Heart left ventricle (tissue), 13 donors: ENCODE data around the gene PADI1.

Experiments used
- POLR2A ChIP-seq, 2 donors: fragments of 450-650 bp; IDR thresholded peaks; one replicate each; pipeline ENCODE4 v1.6.1; 2017; ENCODE audit warnings: antibody characterized with exemption in 2 of 2, mild to moderate bottlenecking in 2 of 2, moderate library complexity in 2 of 2
- TF ChIP-seq, protein P1 (sequence below), 12 donors: fragments of 200-600 bp; sonication (generic) in 4 of 12; IDR thresholded peaks; one replicate each; pipeline versions ENCODE4 v1.5.0 to v1.8.0; 2018 to 2022; ENCODE audit warnings: antibody characterized with exemption in 12 of 12, mild to moderate bottlenecking in 5 of 12
- donor health status: ischemic (EF 13 %, LVEDD 7.1; RV severe dilation, severe dysfunction).
- donor health status: DM: no; HTN: yes; CAD: no.
- donor health status: DM: no; HTN: no; CAD: no.
- donor health status: ischemic (EF 25% LVEDD 6.9; RV normal size, moderate dysfunction).
- donor health status: ischemic (EF 25% LVEDD 5.7; RV mildly dilated, moderate dysfunction).
- donor health status: ischemic (EF 35%, LVEDD 5.7; RV mildly dilated, moderate dysfunction).
- donor health status: nonischemic (EF 11% LVEDD 7.7; RV severe dilation, severe dysfunction).
- donor health status: DM: yes; HTN: yes; CAD: no.
- donor health status: PGD.
- donor health status: ischemic (EF 29% LVEDD 5.4; RV normal size, mild dysfunction).
- donor health status: nonischemic (EF 23%, LVEDD 6.1; RV moderate dilation, normal function).

DNA sequence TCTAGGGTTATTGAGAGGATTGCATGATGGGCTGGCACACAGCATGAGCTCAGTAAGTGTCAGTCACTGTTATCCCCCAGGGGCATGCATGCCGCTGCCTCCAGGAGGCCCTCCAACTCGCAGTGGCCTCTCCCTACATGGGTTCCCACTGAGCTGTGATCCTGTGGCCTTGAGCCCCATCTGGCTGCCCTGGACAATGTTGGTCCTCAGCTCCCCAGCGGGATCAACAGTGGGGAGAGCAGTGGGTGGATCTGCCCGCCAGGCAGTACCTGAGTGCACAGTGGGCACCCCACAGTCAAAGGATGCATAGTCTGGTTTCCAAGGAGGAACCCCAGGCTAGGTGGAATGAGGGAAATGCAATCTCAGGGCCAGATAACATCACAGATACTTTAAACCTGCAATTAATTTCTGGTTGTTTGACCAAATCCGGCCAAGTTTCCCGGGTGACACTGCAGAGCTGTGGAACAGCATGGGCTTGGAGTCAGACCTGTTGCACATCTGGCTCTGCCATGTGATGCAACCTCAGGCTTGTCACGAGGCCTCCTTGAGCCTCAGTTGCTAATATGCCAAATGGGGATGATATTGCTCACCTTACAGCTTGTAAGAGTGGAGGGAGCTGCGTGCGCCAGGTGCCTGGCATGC, 53.3 kb downstream of the PADI1 start:
- TF ChIP-seq, protein P1, sequence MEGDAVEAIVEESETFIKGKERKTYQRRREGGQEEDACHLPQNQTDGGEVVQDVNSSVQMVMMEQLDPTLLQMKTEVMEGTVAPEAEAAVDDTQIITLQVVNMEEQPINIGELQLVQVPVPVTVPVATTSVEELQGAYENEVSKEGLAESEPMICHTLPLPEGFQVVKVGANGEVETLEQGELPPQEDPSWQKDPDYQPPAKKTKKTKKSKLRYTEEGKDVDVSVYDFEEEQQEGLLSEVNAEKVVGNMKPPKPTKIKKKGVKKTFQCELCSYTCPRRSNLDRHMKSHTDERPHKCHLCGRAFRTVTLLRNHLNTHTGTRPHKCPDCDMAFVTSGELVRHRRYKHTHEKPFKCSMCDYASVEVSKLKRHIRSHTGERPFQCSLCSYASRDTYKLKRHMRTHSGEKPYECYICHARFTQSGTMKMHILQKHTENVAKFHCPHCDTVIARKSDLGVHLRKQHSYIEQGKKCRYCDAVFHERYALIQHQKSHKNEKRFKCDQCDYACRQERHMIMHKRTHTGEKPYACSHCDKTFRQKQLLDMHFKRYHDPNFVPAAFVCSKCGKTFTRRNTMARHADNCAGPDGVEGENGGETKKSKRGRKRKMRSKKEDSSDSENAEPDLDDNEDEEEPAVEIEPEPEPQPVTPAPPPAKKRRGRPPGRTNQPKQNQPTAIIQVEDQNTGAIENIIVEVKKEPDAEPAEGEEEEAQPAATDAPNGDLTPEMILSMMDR (IDR thresholded peaks at IDR 0.05) = no peak
- TF ChIP-seq POLR2A (IDR thresholded peaks at IDR 0.05) = no peak
